ENCODE data around the gene TTC32.

The TTC32 gene

GRCh38 chr2:19848029-19848750, 53.6 kb downstream of the TTC32 start:
- no peak for DNase-seq

GRCh38 chr2:19847486-19847885, 54.3 kb downstream of the TTC32 start:
- DNase-seq = no peak

All from NCI-H1417 (cell line).